Keratinocyte (primary cell): ENCODE data around the gene RBM47.

ENCODE experiments used
- CTCF ChIP-seq, 3 experiments: IDR thresholded peaks in 1 of 3; conservative IDR thresholded peaks in 1 of 3; optimal IDR thresholded peaks in 1 of 3; 2 replicates in 2 of 3; 3 replicates in 1 of 3; pipeline versions ENCODE3 to v1.5.1; 2011; ENCODE audit warnings: low read length in 3 of 3, mild to moderate bottlenecking in 3 of 3, moderate library complexity in 2 of 3, control low read depth in 1 of 3, inconsistent platforms in 1 of 3; ENCODE audit not compliant: insufficient read depth in 2 of 3; ENCODE audit errors: extremely low read depth in 1 of 3
- EZH2 ChIP-seq: IDR thresholded peaks from one replicate; pipeline ENCODE4 v1.6.1; 2012; ENCODE audit warnings: inconsistent platforms, mild to moderate bottlenecking, low read length, moderate library complexity

DNA sequence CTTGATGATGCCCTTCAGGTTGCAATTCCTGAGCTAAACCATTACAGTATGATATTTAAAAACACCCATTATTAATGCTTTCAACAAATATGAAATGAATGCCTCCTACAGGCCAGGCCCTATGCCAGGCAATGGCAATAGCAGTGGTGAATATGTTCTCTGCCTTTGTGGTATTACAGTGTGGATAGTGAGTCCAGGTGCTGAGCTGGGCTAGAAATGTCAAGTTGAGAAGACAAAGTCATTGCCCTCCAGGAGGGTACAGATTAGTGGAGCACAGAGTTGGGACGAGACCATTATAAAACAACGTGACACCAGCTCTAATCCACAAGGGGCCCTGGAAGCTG is 81.9 kb downstream of the RBM47 start:
- no peak for TF ChIP-seq CTCF (optimal IDR thresholded peaks at IDR 0.05 in 1 of 3, IDR thresholded peaks at IDR 0.05 in 1 of 3, conservative IDR thresholded peaks at IDR 0.05 in 1 of 3; ENCODE audit: extremely low read depth in 1 of 3, insufficient read depth in 2 of 3, low read length in 3 of 3)
- no peak for TF ChIP-seq EZH2
